ENCODE results near the gene ASMTL. TPM values are rescaled to one million over a fixed set of nuclear protein-coding genes. Genes with fewer than 3 reads are reported as not detected.

The ASMTL gene
- total and polyA plus RNA-seq, 2 donors (not counting 1 experiment from before 2014, with no cell fraction given) = 12.9 to 19.8 TPM

DNA sequence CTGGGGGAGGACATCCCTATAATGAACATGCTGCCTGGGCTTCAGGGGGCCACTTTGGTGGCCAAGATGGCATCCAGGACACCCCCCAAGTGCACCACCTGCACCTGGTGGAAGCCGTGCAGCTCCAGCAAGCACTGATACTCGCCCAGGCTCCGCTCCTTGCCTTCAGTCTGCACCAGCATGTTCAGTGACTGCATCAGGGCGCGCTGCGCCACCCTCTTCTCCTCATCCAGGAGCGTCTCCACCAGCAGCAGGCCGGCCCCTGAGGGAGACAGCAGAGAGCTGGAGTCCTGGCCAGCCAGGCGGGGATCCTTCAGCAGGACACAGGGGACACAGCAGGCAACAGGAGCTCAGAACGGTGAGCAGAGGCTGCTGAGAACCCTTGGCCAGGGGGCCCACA, 49.5 kb downstream of the ASMTL start:
- Histone ChIP-seq H3K36me3 (ENCODE audit: control insufficient read depth, insufficient read depth, low read length) (peaks cover 35% of the 10 kb centered on the region), H3K9ac (ENCODE audit: insufficient read depth, low read length) (no peak overlapping the region), H4K20me1 (ENCODE audit: control insufficient read depth, extremely low read depth, insufficient read depth, low read length) (no peaks in the 10 kb centered on the region), H3K9me3 (ENCODE audit: control insufficient read depth, insufficient read depth, low read depth, low read length) (no peaks in the 10 kb centered on the region), H2AFZ (ENCODE audit: low read length) (no peak overlapping the region), H3K4me2 (ENCODE audit: extremely low read depth, insufficient read depth, low read length) (no peak overlapping the region), H3K4me1 (ENCODE audit: control insufficient read depth, extremely low read depth, insufficient read depth, low read length) (no peaks in the 10 kb centered on the region), H3K79me2 (ENCODE audit: control insufficient read depth, insufficient read depth, low read length) (no peaks in the 10 kb centered on the region), H3K27me3 (ENCODE audit: control insufficient read depth, insufficient read depth, low read length) (no peaks in the 10 kb centered on the region), H3K4me3 (replicated peaks in 1 of 4; ENCODE audit: control extremely low read depth in 1 of 4, insufficient read depth in 1 of 4, low read depth in 3 of 4, low read length in 4 of 4) (no peak overlapping the region), H3K27ac (ENCODE audit: insufficient read depth, low read length) (no peak overlapping the region)
- DNase-seq (ENCODE audit: low read depth in 2 of 2) = no peak
- TF ChIP-seq EZH2 (IDR thresholded peaks at IDR 0.05; ENCODE audit: low read length, missing control alignments) = no peak
- TF ChIP-seq, protein P1, sequence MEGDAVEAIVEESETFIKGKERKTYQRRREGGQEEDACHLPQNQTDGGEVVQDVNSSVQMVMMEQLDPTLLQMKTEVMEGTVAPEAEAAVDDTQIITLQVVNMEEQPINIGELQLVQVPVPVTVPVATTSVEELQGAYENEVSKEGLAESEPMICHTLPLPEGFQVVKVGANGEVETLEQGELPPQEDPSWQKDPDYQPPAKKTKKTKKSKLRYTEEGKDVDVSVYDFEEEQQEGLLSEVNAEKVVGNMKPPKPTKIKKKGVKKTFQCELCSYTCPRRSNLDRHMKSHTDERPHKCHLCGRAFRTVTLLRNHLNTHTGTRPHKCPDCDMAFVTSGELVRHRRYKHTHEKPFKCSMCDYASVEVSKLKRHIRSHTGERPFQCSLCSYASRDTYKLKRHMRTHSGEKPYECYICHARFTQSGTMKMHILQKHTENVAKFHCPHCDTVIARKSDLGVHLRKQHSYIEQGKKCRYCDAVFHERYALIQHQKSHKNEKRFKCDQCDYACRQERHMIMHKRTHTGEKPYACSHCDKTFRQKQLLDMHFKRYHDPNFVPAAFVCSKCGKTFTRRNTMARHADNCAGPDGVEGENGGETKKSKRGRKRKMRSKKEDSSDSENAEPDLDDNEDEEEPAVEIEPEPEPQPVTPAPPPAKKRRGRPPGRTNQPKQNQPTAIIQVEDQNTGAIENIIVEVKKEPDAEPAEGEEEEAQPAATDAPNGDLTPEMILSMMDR (conservative IDR thresholded peaks at IDR 0.05 in 1 of 2, IDR thresholded peaks at IDR 0.05 in 1 of 2; ENCODE audit: low read depth in 1 of 2, low read length in 2 of 2) = no peak

DNA sequence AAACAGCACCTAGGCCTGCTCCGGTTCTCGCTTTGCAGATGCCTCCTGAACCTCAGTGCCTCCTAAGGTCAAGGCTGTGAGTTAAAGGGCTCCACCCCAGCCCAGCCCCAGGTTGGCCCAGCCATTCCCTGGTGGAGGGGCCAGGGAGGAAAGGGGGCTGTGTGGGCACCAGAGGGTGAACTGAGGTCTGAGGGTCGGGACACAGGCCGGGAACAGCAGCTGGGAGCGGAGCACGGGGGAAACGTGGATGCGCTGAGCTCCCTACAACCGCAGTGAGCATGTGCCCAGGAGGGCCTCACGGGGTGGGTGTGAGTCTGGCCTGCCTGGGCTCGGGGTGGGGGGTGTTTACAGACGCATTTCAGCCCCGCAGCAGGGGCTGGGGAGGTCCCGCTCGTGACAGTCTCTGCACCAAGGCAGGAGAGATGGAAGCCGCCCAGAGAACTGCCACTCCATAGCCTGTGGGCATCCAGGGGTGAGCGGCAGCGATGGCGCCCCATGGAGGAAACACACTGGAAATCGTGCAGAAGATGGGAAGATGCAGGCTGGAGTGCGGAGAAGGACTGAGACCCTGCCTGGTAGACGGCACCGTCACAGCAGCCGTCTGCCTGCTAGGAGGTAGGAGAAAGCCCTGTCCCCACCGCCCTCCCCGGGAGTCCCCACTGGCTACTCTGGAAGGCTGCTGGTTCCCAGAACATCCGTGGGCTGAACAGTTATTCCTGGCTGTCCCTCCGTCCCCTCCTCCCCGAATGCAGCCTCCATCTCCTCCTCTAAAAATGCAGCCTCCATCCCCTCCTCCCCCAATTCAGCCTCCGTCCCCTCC, 50.9 kb downstream of the ASMTL start:
- TF ChIP-seq, protein P1 (conservative IDR thresholded peaks at IDR 0.05 in 1 of 2, IDR thresholded peaks at IDR 0.05 in 1 of 2; ENCODE audit: low read depth in 1 of 2, low read length in 2 of 2) = no peak
- TF ChIP-seq EZH2 (IDR thresholded peaks at IDR 0.05; ENCODE audit: low read length, missing control alignments) = no peak
- H3K4me3 ChIP-seq (replicated peaks in 1 of 4; ENCODE audit: control extremely low read depth in 1 of 4, insufficient read depth in 1 of 4, low read depth in 3 of 4, low read length in 4 of 4) = no peak overlapping the region
- H4K20me1 ChIP-seq (ENCODE audit: control insufficient read depth, extremely low read depth, insufficient read depth, low read length) = no peaks in the 10 kb centered on the region
- H3K27me3 ChIP-seq (ENCODE audit: control insufficient read depth, insufficient read depth, low read length) = no peaks in the 10 kb centered on the region
- no peaks in the 10 kb centered on the region for H3K79me2 ChIP-seq (ENCODE audit: control insufficient read depth, insufficient read depth, low read length)
- no peak overlapping the region for H2AFZ ChIP-seq (ENCODE audit: low read length)
- H3K4me2 ChIP-seq (ENCODE audit: extremely low read depth, insufficient read depth, low read length) = no peak overlapping the region
- DNase-seq (ENCODE audit: low read depth in 2 of 2) = no peak
- H3K36me3 ChIP-seq (ENCODE audit: control insufficient read depth, insufficient read depth, low read length) = peaks cover 30% of the 10 kb centered on the region
- no peaks in the 10 kb centered on the region for H3K4me1 ChIP-seq (ENCODE audit: control insufficient read depth, extremely low read depth, insufficient read depth, low read length)
- no peaks in the 10 kb centered on the region for H3K9me3 ChIP-seq (ENCODE audit: control insufficient read depth, insufficient read depth, low read depth, low read length)
- H3K9ac ChIP-seq (ENCODE audit: insufficient read depth, low read length) = no peak overlapping the region
- no peak overlapping the region for H3K27ac ChIP-seq (ENCODE audit: insufficient read depth, low read length)

DNA sequence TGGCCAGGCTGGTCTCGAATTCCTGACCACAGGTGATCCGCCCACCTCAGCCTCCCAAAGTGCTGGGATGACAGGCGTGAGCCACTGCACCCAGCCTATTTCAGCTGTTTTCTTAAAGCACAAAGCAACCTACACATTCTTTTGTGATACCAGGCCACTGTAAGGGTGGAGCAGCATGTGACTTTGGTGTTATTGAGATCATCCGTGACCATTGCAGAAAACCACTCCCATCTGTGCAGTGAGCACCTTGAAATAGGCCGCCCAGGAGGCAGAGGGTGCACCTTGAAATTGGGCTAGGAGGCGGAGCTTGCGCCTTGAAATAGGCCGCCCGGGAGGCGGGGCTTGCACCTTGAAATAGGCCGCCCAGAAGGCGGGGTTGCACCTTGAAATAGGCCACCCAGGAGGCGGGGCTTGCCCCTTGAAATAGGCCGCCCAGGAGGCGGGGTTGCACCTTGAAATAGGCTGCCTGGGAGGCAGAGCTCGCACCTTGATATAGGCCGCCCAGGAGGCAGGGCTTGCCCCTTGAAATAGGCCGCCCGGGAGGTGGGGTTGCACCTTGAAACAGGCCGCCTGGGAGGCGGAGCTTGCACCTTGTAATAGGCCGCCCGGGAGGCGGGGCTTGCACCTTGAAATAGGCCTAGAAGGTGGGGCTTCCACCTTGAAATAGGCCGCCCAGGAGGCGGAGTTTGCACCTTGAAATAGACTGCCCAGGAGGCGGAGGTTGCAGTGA, 51.8 kb downstream of the ASMTL start:
- TF ChIP-seq, protein P1 (conservative IDR thresholded peaks at IDR 0.05 in 1 of 2, IDR thresholded peaks at IDR 0.05 in 1 of 2; ENCODE audit: low read depth in 1 of 2, low read length in 2 of 2) = no peak
- no peak overlapping the region for H3K4me2 ChIP-seq (ENCODE audit: extremely low read depth, insufficient read depth, low read length)

More for the DNA sequence above, 51.8 kb downstream of the ASMTL start:
- no peak for DNase-seq (ENCODE audit: low read depth in 2 of 2)
- no peaks in the 10 kb centered on the region for H4K20me1 ChIP-seq (ENCODE audit: control insufficient read depth, extremely low read depth, insufficient read depth, low read length)
- no peaks in the 10 kb centered on the region for H3K27me3 ChIP-seq (ENCODE audit: control insufficient read depth, insufficient read depth, low read length)
- peaks cover 27% of the 10 kb centered on the region for H3K36me3 ChIP-seq (ENCODE audit: control insufficient read depth, insufficient read depth, low read length)
- no peak overlapping the region for H3K9ac ChIP-seq (ENCODE audit: insufficient read depth, low read length)
- H3K27ac ChIP-seq (ENCODE audit: insufficient read depth, low read length) = no peak overlapping the region
- no peaks in the 10 kb centered on the region for H3K9me3 ChIP-seq (ENCODE audit: control insufficient read depth, insufficient read depth, low read depth, low read length)
- H3K79me2 ChIP-seq (ENCODE audit: control insufficient read depth, insufficient read depth, low read length) = peaks cover under 1% of the 10 kb centered on the region
- H3K4me3 ChIP-seq (replicated peaks in 1 of 4; ENCODE audit: control extremely low read depth in 1 of 4, insufficient read depth in 1 of 4, low read depth in 3 of 4, low read length in 4 of 4) = no peak overlapping the region
- no peaks in the 10 kb centered on the region for H3K4me1 ChIP-seq (ENCODE audit: control insufficient read depth, extremely low read depth, insufficient read depth, low read length)
- no peak overlapping the region for H2AFZ ChIP-seq (ENCODE audit: low read length)

Measured in fibroblast of lung (primary cell).